Small intestine (tissue), 7 donors: ENCODE data around the gene MARCHF5. TPM values are rescaled to one million over a fixed set of nuclear protein-coding genes. Genes with fewer than 3 reads are reported as not detected.
"Not testable (repeated sequence)": the region's sequence is repeated elsewhere in the genome, so short reads cannot be mapped to it uniquely, and the experiment has no call there.

ENCODE experiments used
- DNase-seq, 2 donors: peaks; one replicate each; pipeline versions ENCODE4 v3.0.0 to v3.0.0-alpha.2; 2013
- FAIRE-seq: peaks from 2 replicates; lab custom pipeline; 2012; peaks lifted over from hg19 to GRCh38; lab: Jason Lieb, UNC
- H3K27ac ChIP-seq, 3 donors: one replicate each; pipeline ENCODE4 v1.5.1; 2013; ENCODE audit warnings: low read length in 2 of 3, mild to moderate bottlenecking in 2 of 3, control low read depth in 1 of 3, inconsistent platforms in 1 of 3, low read depth in 1 of 3, moderate library complexity in 1 of 3
- H3K27me3 ChIP-seq, 3 donors: one replicate each; pipeline ENCODE4 v1.6.1; 2013; ENCODE audit warnings: low read length in 3 of 3, inconsistent platforms in 1 of 3; ENCODE audit not compliant: control insufficient read depth in 3 of 3, insufficient read depth in 3 of 3
- H3K36me3 ChIP-seq, 3 donors: one replicate each; pipeline ENCODE4 v1.6.1; 2013; ENCODE audit warnings: low read length in 3 of 3, inconsistent platforms in 1 of 3, low read depth in 1 of 3, mild to moderate bottlenecking in 1 of 3, moderate library complexity in 1 of 3; ENCODE audit not compliant: control insufficient read depth in 3 of 3, insufficient read depth in 2 of 3
- H3K4me1 ChIP-seq, 3 donors: one replicate each; pipeline ENCODE4 v1.6.1; 2013; ENCODE audit warnings: low read length in 2 of 3, inconsistent platforms in 1 of 3, low read depth in 1 of 3, mild to moderate bottlenecking in 1 of 3, moderate library complexity in 1 of 3; ENCODE audit not compliant: control insufficient read depth in 3 of 3, insufficient read depth in 2 of 3
- H3K4me3 ChIP-seq, 3 donors: one replicate each; pipeline ENCODE4 v1.5.1; 2013; ENCODE audit warnings: low read length in 3 of 3, control low read depth in 1 of 3, inconsistent platforms in 1 of 3, low read depth in 1 of 3, mild to moderate bottlenecking in 1 of 3, moderate library complexity in 1 of 3
- H3K9me3 ChIP-seq, 2 donors: one replicate each; pipeline ENCODE4 v1.6.1; 2013; ENCODE audit warnings: low read depth in 1 of 2, low read length in 1 of 2; ENCODE audit not compliant: control insufficient read depth in 2 of 2, insufficient read depth in 1 of 2
- WGBS, 3 donors: extraction: QIAGEN DNeasy Blood & Tissue Kit; methylation state at CpG; one replicate each; pipeline ENCODE4 v1.1.7; 2013; 5-methylcytosine and 5-hydroxymethylcytosine counted together
- polyA plus RNA-seq, 4 donors: library from polyadenylated mRNA; stranded (reverse) in 3 of 4; unstranded in 1 of 4; fragments of 200-250 nt in 3 of 4; fragments of 120-200 nt in 1 of 4; gene quantifications; one replicate each; pipeline versions ENCODE4 v1.2.1 to v1.2.3, GENCODE V29; 2013
- donor health status: healthy with polysubstance abuse.
- donor health status: control.
- donor health status: control.
- donor health status: Bipolar disorder and iron deficiency.
- donor health status: healthy.

The MARCHF5 gene
- polyA plus RNA-seq, 4 donors: 15.0 to 34.8 (median 17.9) TPM

GRCh38 chr10:92385831-92386230, 94.9 kb downstream of the MARCHF5 start:
- no peaks in the 10 kb centered on the region for H3K9me3 ChIP-seq
- peaks cover 0 to 4% (median 0%) of the 10 kb centered on the region in 3 donors for H3K27me3 ChIP-seq
- no peaks in the 10 kb centered on the region for H3K4me1 ChIP-seq
- H3K4me3 ChIP-seq: no peak overlapping the region
- FAIRE-seq (no peak), DNase-seq (no peak)
- 52 to 82% (median 70%) methylated on average over 2 of the region's 2 CpGs for WGBS, 3 donors
- H3K27ac ChIP-seq: no peak overlapping the region
- no peaks in the 10 kb centered on the region for H3K36me3 ChIP-seq

- WGBS, 3 donors: 37 to 51% (median 47%) methylated on average over 11 of the region's 11 CpGs
- Histone ChIP-seq H3K27me3 (no peaks in the 10 kb centered on the region), H3K27ac (no peak overlapping the region), H3K36me3 (no peaks in the 10 kb centered on the region), H3K4me1 (no peaks in the 10 kb centered on the region), H3K9me3 (no peaks in the 10 kb centered on the region), H3K4me3 (no peak overlapping the region)
- FAIRE-seq (no peak), DNase-seq (peak; percentile 36 to 52)
Observed at GRCh38 chr10:92387289-92387940, 96.4 kb downstream of the MARCHF5 start.

- 0 to 81% (median 48%) methylated on average over 1 of the region's 1 CpG for WGBS, 3 donors
- FAIRE-seq, H3K9me3 ChIP-seq, DNase-seq, H3K36me3 ChIP-seq, H3K27me3 ChIP-seq, H3K4me1 ChIP-seq, H3K27ac ChIP-seq, H3K4me3 ChIP-seq: not testable (repeated sequence)
Observed at GRCh38 chr10:92393173-92393572, 102.2 kb downstream of the MARCHF5 start.

DNA sequence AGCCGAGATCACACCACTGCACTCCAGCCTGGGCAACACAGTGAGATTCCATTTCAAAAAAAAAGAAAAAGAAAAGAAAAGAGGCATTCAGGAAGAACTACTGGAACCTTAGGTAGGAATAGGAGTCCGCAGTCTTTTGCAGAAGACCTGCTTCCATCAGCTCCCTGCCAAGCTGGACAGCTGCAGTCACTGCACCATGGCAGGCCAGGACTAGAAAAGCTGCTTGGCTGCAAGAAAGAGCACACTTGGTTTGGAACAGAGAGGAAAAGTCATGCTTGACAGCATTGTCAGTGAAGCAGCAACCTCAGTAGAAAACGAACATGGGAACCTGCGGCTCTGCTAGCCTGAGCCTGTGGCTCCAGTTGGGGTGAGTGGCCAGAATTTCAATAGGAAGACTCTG, 104.3 kb downstream of the MARCHF5 start:
- whole genome bisulfite sequencing, 3 donors: 54 to 79% (median 75%) methylated on average over 4 of the region's 4 CpGs
- DNase-seq: no peak
- FAIRE-seq: no peak
- no peaks in the 10 kb centered on the region for H3K27me3 ChIP-seq
- no peaks in the 10 kb centered on the region for H3K9me3 ChIP-seq
- H3K36me3 ChIP-seq: no peaks in the 10 kb centered on the region
- H3K27ac ChIP-seq: no peak overlapping the region
- H3K4me3 ChIP-seq: no peak overlapping the region
- H3K4me1 ChIP-seq: no peaks in the 10 kb centered on the region

GRCh38 chr10:92402234-92402633, 111.3 kb downstream of the MARCHF5 start:
- H3K4me3 ChIP-seq, DNase-seq, H3K9me3 ChIP-seq, H3K4me1 ChIP-seq, H3K27ac ChIP-seq, H3K27me3 ChIP-seq, FAIRE-seq, H3K36me3 ChIP-seq: not testable (repeated sequence)
- WGBS, 3 donors: 80 to 88% (median 80%) methylated on average over 5 of the region's 5 CpGs

Other genes starting within 250 kb of the MARCHF5 start
- gene CPEB3, start 89 bp upstream of the MARCHF5 start, polyA plus RNA-seq: 1 to 10 TPM; 1.5 to 3.7 (median 1.7) TPM